ENCODE results near the gene TTF1. TPM values are rescaled to one million over a fixed set of nuclear protein-coding genes. Genes with fewer than 3 reads are reported as not detected.

The TTF1 gene
- total and polyA plus RNA-seq, 10 donors: 12.1 to 24.2 (median 16.2) TPM

- no peaks in the 10 kb centered on the region for H3K36me3 ChIP-seq
- 62 to 77% (median 70%) methylated on average over 20 of the region's 20 CpGs for WGBS, 5 donors
- H3K4me1 ChIP-seq: peaks cover 0 to 8% (median 2%) of the 10 kb centered on the region in 6 donors
- no peaks in the 10 kb centered on the region for H3K9me3 ChIP-seq
- H3K27me3 ChIP-seq (replicated peaks in 1 of 7): peaks cover 0 to 82% (median 8%) of the 10 kb centered on the region in 7 donors
- H3K4me3 ChIP-seq: no peak overlapping the region
- TF ChIP-seq POLR2AphosphoS5 (IDR thresholded peaks at IDR 0.05): no peak
- no peak for TF ChIP-seq POLR2A (IDR thresholded peaks at IDR 0.05)
- TF ChIP-seq CTCF (IDR thresholded peaks at IDR 0.05 in 8 of 11, conservative IDR thresholded peaks at IDR 0.05 in 3 of 11): no peak
- no peak overlapping the region for H3K27ac ChIP-seq
- no peak for DNase-seq
- intact Hi-C loops (cut with DNase I; ENCODE audit: low total_unique reads): no loop called here
These were observed 40.7 kb upstream of the TTF1 start for GRCh38 chr9:132447346-132447745.

GRCh38 chr9:132446887-132447286 is 40.2 kb upstream of the TTF1 start:
- Histone ChIP-seq H3K36me3 (no peaks in the 10 kb centered on the region), H3K4me1 (peaks cover 0 to 8% (median 2%) of the 10 kb centered on the region in 6 donors), H3K27me3 (replicated peaks in 1 of 7) (peaks cover 0 to 82% (median 8%) of the 10 kb centered on the region in 7 donors), H3K4me3 (no peak overlapping the region), H3K9me3 (no peaks in the 10 kb centered on the region), H3K27ac (no peak overlapping the region)
- DNase-seq: no peak
- intact Hi-C loops (cut with DNase I; ENCODE audit: low total_unique reads): no loop called here
- WGBS, 5 donors: 92 to 97% (median 94%) methylated on average over 3 of the region's 3 CpGs
- TF ChIP-seq POLR2A (IDR thresholded peaks at IDR 0.05): no peak
- TF ChIP-seq POLR2AphosphoS5 (IDR thresholded peaks at IDR 0.05): no peak
- TF ChIP-seq CTCF (IDR thresholded peaks at IDR 0.05 in 8 of 11, conservative IDR thresholded peaks at IDR 0.05 in 3 of 11): no peak

- Histone ChIP-seq H3K27ac (no peak overlapping the region), H3K36me3 (no peaks in the 10 kb centered on the region), H3K4me3 (no peak overlapping the region), H3K9me3 (no peaks in the 10 kb centered on the region), H3K27me3 (replicated peaks in 1 of 7) (peaks cover 0 to 91% (median 8%) of the 10 kb centered on the region in 7 donors), H3K4me1 (peaks cover 0 to 8% (median 2%) of the 10 kb centered on the region in 6 donors)
- no peak for TF ChIP-seq POLR2A (IDR thresholded peaks at IDR 0.05)
- no peak for TF ChIP-seq CTCF (IDR thresholded peaks at IDR 0.05 in 8 of 11, conservative IDR thresholded peaks at IDR 0.05 in 3 of 11)
- intact Hi-C loops (cut with DNase I; ENCODE audit: low total_unique reads): no loop called here
- 44 to 54% (median 47%) methylated on average over 10 of the region's 10 CpGs for WGBS, 5 donors
- DNase-seq: no peak
These were observed 37.4 kb upstream of the TTF1 start for GRCh38 chr9:132443951-132444607.

- no peak for TF ChIP-seq CTCF (IDR thresholded peaks at IDR 0.05 in 8 of 11, conservative IDR thresholded peaks at IDR 0.05 in 3 of 11)
- TF ChIP-seq POLR2A (IDR thresholded peaks at IDR 0.05): no peak
- H3K9me3 ChIP-seq: no peaks in the 10 kb centered on the region
- H3K4me3 ChIP-seq: no peak overlapping the region
- intact Hi-C loops (cut with DNase I; ENCODE audit: low total_unique reads): no loop called here
- no peak overlapping the region for H3K27ac ChIP-seq
- 50 to 76% (median 59%) methylated on average over 7 to 10 of the region's 10 CpGs for WGBS, 5 donors
- peaks cover 0 to 8% (median 2%) of the 10 kb centered on the region in 6 donors for H3K4me1 ChIP-seq
- H3K36me3 ChIP-seq: no peaks in the 10 kb centered on the region
- peaks cover 0 to 82% (median 8%) of the 10 kb centered on the region in 7 donors for H3K27me3 ChIP-seq (replicated peaks in 1 of 7)
- no peak for DNase-seq
These were observed 34.8 kb upstream of the TTF1 start for GRCh38 chr9:132441404-132441803.

All from spleen (tissue), 11 donors.